ENCODE results near the gene HOXC4.

HOXC4 gene

GRCh38 chr12:54053751-54054741 lies at the start of gene HOXC4:
Gene HOXC4, plus strand, starts transcription at chr12:54053835. Its CDS starts 88 bp downstream, at chr12:54053923.
- DNase-seq: no peak

GRCh38 chr12:54004063-54004840 lies 49.4 kb upstream of the HOXC4 start:
- DNase-seq: no peak

- DNase-seq: no peak
These were observed 48.6 kb upstream of the HOXC4 start for GRCh38 chr12:54004841-54005530.

GRCh38 chr12:54005531-54005852 lies 48.1 kb upstream of the HOXC4 start:
- no peak for DNase-seq

GRCh38 chr12:54005853-54006558 lies 47.6 kb upstream of the HOXC4 start:
- DNase-seq: peak; percentile 78

- no peak for DNase-seq
These were observed 46.9 kb upstream of the HOXC4 start for GRCh38 chr12:54006559-54007220.

- no peak for DNase-seq
These were observed 45.9 kb upstream of the HOXC4 start for GRCh38 chr12:54007538-54008259.

- DNase-seq: no peak
These were observed 45.4 kb upstream of the HOXC4 start for GRCh38 chr12:54008260-54008552.

GRCh38 chr12:54009171-54010052 lies 44.2 kb upstream of the HOXC4 start:
- DNase-seq: no peak

GRCh38 chr12:54010053-54010971 lies 43.3 kb upstream of the HOXC4 start:
- DNase-seq: no peak

- DNase-seq: no peak
These were observed 42.5 kb upstream of the HOXC4 start for GRCh38 chr12:54010972-54011664.

- DNase-seq: no peak
These were observed 41.7 kb upstream of the HOXC4 start for GRCh38 chr12:54011665-54012532.

- DNase-seq: no peak
These were observed 40.8 kb upstream of the HOXC4 start for GRCh38 chr12:54012631-54013409.

GRCh38 chr12:54014377-54015017 lies 39.1 kb upstream of the HOXC4 start:
- no peak for DNase-seq

GRCh38 chr12:54015018-54015931 lies 38.4 kb upstream of the HOXC4 start:
- no peak for DNase-seq
